Measurements from ENCODE around the gene NTF4.

GRCh38 chr19:49069026-49069425, 4.4 kb upstream of the NTF4 start:
- no peak for TF ChIP-seq POLR2A (IDR thresholded peaks at IDR 0.05)
- no peak for TF ChIP-seq CTCF (IDR thresholded peaks at IDR 0.05)

Measured in Peyer's patch (tissue), 4 donors.